Measurements from ENCODE around the gene TENM3.

DNA sequence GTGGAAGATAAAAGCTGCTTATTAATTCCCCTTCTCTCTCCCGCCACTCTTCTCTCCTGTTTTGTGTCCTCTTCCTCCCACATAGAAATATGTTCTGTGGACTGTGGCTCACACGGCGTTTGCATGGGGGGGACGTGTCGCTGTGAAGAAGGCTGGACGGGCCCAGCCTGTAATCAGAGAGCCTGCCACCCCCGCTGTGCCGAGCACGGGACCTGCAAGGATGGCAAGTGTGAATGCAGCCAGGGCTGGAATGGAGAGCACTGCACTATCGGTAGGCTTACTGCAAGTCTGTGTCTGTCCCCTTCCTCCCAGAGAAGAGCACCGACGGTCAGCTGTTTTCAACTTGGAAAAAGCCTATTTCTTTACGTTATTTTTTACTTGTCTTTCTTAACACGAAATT is 444.9 kb downstream of the TENM3 start:
- TF ChIP-seq, protein P1, sequence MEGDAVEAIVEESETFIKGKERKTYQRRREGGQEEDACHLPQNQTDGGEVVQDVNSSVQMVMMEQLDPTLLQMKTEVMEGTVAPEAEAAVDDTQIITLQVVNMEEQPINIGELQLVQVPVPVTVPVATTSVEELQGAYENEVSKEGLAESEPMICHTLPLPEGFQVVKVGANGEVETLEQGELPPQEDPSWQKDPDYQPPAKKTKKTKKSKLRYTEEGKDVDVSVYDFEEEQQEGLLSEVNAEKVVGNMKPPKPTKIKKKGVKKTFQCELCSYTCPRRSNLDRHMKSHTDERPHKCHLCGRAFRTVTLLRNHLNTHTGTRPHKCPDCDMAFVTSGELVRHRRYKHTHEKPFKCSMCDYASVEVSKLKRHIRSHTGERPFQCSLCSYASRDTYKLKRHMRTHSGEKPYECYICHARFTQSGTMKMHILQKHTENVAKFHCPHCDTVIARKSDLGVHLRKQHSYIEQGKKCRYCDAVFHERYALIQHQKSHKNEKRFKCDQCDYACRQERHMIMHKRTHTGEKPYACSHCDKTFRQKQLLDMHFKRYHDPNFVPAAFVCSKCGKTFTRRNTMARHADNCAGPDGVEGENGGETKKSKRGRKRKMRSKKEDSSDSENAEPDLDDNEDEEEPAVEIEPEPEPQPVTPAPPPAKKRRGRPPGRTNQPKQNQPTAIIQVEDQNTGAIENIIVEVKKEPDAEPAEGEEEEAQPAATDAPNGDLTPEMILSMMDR (IDR thresholded peaks at IDR 0.05), result no peak
- TF ChIP-seq POLR2A (IDR thresholded peaks at IDR 0.05) (no peak), EP300 (IDR thresholded peaks at IDR 0.05; ENCODE audit: low read depth) (no peak), POLR2AphosphoS5 (IDR thresholded peaks at IDR 0.05) (no peak)
